Cardiac septum (tissue), 1 donor: ENCODE data around the gene RABGGTB. TPM values are rescaled to one million over a fixed set of nuclear protein-coding genes. Genes with fewer than 3 reads are reported as not detected.
"Not testable (repeated sequence)": the region's sequence is repeated elsewhere in the genome, so short reads cannot be mapped to it uniquely, and the experiment has no call there.

ENCODE experiments used
- DNase-seq: peaks from one replicate; pipeline ENCODE4 v3.0.0-alpha.2; 2020; ENCODE audit warnings: low spot score
- intact Hi-C: fragments of 100-400 bp; cut with DNase I; formaldehyde crosslinking; loops from one replicate; pipeline ENCODE4 v1.14.0; 2022
- total RNA-seq: library from RNA; stranded (reverse); fragmentation: NEBNext Ultra II Directional; extraction: Animal tissue kit (Norgen Biotek cat#: 25700); gene quantifications from one replicate; pipeline ENCODE4 v1.2.1, GENCODE V29; 2021
- donor health status: DM: no; HTN: no; CAD: no.

Gene RABGGTB
- total RNA-seq, 1 donor from 2014 or later = 62.1 TPM

DNA sequence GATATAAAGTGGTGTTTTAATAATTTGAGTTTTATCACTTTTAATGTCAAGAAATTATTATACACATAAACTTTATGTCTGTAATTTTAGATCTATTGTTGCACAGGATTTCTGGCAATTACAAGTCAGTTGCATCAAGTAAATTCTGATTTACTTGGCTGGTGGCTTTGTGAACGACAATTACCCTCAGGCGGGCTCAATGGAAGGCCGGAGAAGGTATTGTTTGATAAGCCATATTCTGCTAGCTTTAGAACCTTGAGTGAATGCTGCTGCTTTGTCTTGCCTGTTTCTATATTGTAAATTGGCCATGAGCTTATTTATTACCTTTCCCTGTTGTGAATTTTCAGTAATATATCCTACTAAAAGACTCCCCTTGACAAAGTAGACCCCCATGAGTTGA, 6.0 kb downstream of the RABGGTB start:
- intact Hi-C loops = no loop called here
- DNase-seq = no peak

DNA sequence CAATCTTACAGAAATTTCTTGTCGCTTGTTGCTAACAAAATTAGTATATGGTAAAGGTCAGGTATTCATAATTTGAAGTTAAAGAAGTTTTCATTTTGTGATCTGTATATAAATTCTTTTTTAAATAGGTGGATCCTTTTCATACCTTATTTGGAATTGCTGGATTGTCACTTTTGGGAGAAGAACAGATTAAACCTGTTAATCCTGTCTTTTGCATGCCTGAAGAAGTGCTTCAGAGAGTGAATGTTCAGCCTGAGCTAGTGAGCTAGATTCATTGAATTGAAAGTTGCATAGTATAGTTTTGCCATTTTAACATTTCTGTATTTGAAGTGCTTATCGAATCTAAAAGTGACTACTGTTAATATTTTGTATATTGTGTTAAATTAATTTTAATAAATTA, 8.3 kb downstream of the RABGGTB start:
- intact Hi-C loops = no loop called here
- no peak for DNase-seq

DNA sequence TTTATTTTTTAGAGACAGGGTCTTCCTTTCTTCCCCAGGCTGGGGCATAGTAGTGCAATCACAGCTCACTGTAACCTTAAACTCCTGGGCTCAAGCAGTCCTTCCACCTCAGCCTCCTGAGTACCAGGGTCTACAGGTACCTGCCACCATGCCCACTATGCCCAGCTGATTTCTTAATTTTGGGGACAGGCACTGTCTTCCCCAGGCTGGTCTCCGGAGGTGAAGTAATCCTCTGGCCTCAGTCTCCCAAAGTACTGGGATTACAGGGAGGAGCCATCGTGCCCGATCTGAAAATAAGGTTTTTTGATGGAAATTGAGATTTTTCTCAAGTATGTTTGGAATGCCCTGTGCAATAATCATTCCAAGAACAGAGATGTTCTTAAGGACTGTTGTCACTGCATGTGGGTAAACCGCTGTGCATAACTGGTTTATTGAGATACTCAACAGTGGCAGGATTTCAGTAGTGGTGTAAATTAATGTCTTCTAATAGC, 9.7 kb downstream of the RABGGTB start:
- intact Hi-C loops = no loop called here
- DNase-seq = no peak

DNA sequence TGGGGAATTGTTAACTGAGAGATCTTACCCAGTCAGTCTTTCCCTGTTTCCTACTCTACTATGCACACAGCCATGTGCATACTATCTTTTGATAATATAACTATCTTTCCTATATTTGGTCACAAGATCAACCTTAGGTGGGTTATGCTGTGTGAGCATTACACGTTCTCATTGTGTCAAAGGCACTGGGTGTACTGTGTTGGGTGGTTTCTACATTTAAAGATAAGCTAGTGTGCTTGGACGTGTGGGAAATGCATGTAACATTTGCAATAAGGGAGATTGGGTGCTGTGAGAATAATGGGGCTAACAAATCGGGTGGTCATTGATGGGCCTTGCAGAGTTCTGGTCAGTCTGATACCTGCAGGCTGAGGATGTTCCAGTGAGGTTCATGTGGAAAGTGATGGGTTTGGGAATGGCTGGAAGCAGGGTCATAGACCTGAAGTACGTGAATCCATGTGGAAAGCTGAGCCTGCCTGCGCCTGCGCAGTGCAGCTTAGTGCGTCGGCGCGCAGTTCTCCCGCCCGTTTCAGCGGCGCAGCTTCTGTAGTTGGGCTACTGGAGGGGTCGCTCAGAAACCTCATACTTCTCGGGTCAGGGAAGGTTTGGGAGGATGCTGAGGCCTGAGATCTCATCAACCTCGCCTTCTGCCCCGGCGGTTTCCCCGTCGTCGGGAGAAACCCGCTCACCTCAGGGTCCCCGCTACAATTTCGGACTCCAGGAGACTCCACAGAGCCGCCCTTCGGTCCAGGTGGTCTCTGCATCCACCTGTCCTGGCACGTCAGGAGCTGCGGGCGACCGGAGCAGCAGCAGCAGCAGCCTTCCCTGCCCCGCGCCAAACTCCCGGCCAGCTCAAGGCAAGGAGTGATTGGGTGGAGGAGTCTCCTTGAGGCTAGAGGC, 10.6 kb downstream of the RABGGTB start, which contains the start of gene MSH4:
MSH4 (plus strand) TSS at position 507 of the 897 bp plus-strand sequence; CDS start at position 611, 104 bp downstream.
- intact Hi-C loops = no loop called here
- DNase-seq = no peak

DNA sequence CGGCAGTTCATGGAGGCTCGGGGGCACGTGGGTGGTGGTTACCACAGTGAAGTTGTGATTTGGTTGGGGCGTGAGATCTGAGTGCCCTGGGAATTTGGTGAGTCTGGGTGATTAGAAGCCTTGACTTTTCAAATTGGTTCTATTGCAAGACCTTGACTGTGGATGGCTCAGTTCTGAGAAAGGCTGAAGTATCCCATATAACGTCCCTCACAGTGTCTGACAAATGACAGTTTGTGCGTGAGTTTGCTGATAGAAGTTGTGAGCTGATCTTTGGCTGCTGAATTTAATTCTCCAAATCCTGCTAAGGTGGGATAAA, 11.2 kb downstream of the RABGGTB start:
- intact Hi-C loops = no loop called here
- DNase-seq = no peak

DNA sequence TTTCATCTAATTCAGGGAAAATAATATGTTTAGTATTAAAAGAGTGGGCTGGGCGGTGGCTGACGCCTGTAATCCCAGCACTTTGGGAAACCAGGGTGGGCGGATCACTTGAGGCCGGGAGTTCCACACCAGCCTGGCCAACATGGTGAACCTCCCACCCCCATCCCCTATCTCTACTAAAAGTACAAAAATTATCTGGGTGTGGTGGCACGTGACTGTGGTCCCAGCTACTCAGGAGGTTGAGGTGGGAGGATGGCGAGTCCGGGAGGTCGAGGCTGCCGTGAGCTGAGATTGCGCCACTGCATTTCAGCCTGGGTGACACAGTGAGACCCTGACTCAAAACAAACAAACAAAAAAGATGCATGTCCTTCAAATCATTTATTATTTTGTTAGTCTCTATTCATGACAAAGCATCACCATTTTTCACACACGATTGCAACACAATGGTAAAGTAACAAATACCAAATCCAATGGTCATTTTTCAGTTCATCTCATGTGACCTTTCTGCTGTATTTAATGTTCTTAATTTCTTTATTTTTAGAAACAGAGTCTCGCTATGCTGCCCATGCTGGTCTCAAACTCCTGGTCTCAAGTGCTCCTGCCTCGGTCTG, 11.7 kb downstream of the RABGGTB start:
- intact Hi-C loops = no loop called here
- DNase-seq = no peak

DNA sequence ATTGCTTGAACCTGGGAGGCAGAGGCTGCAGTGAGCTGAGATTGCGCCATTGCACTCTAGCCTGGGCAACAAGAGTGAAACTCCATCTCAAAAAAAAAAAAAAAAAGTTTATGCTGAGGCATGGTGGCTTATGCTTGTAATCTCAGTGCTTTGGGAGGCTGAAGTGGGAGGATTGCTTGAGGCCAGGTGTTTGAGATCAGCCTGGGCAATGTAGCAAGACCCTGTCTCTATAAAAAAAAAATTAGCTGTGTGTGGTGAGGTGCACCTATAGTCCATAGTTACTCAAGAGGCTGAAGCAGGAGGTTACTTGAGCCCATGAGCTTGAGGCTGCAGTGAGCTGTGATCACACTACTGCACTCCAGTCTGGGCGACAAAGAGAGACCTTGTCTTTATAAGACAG, 15.4 kb downstream of the RABGGTB start:
- intact Hi-C loops = not testable (repeated sequence)

DNA sequence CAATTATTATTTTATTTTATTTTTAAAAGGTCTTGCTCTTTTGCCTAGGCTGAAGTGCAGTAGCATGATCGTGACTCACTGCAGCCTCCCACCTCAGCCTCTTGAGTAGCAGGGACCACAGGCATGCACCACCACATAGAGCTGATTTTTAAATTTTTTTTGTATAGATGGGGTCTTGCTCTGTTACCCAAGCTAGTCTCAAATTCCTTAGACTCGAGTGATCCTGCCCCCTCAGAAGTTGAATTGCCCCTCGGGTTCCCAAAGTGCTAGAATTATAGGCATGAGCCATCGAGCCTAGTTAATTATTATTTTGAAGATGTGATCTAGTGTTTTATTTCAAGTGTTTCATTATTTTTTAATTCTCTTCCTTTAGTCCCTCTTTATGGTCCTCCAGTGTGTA, 22.9 kb downstream of the RABGGTB start:
- intact Hi-C loops = no loop called here
- no peak for DNase-seq

More for the DNA sequence above, 15.4 kb downstream of the RABGGTB start:
- DNase-seq = not testable (repeated sequence)

DNA sequence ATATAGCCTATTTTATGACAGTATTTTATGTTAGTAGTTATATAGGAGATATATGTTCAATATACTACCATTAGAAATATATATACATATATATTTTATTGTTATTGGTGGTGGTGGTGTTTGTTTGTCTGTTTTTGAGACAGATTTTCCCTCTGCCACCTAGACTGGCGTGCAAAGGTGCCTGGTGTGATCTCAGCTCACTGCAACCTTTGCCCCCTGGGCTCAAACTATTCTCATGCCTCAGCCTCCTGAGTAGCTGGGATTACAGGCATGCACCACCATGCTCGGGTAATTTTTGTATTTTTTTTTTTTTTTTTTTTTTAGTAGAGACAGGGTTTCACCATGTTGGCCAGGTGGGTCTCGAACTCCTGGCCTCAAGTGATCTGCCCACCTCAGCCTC, 24.1 kb downstream of the RABGGTB start:
- intact Hi-C loops, DNase-seq: not testable (repeated sequence)

DNA sequence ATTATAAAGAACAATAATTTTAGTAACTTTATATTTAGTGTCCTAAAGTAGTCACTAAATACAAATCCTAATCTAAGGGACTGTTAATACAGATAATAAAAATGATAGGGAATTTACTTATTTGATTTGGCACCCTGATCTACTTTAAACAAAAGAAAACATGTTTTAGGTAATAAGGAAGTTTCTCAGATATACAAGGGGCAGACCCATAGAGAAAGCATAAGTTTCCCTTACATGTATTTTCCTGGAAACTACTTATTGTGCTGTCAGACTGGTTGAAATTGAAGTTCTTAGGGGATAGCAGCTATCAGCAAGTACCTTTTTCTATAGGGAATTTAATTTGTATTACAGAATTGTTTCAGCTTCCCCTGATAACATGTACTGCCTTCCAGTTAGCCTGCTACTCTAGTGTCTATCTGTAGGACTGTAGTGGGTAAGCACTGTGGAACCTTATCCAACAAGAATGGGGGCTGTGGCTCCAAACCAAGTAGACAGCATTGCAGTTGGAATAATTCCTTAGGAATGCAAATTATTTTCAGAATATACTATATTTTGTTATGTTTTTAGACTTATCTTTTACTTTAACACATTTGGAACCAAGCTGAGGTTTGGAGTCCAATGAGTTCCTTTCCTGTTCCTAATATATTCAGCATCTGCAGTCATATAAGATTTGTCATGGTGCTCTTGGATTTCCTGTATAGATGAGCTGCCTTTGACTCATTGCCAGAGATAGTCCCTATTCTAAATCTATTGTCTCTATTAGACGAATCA, 25.3 kb downstream of the RABGGTB start:
- no peak for DNase-seq
- intact Hi-C loops = no loop called here

DNA sequence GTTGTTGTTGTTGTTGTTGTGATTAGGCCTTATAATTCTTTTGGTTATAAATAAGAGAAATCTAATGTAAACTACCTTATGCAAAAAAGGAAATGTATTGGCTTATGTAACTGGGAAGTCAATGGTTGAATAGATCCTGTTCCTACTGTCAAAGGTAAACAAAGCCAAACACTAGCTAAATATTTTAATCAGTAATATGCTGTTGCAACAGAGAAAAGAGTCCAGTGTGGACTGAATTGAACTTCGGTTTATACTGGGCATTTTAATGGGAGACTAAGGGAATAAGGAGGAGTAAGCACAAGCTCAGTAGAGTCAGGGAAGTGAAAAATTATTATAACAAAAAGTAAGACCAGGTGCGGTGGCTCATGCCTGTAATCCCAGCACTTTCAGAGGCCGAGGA, 26.0 kb downstream of the RABGGTB start:
- no peak for DNase-seq
- intact Hi-C loops = no loop called here

DNA sequence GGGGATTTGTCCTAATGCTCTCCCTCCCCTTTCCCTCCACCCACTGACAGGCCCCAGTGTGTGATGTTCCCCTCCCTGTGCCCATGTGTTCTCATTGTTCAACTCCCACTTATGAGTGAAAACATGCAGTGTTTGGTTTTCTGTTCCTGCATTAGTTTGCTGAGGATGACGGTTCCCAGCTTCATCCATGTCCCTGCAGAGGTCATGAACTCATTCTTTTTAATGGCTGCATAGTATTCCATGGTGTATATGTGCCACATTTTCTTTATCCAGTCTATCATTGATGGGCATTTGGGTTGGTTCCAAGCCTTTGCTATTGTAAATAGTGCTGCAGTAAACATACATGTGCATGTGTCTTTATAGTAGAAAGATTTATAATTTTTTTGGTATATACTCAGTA, 37.5 kb downstream of the RABGGTB start:
- DNase-seq, intact Hi-C loops: not testable (repeated sequence)

DNA sequence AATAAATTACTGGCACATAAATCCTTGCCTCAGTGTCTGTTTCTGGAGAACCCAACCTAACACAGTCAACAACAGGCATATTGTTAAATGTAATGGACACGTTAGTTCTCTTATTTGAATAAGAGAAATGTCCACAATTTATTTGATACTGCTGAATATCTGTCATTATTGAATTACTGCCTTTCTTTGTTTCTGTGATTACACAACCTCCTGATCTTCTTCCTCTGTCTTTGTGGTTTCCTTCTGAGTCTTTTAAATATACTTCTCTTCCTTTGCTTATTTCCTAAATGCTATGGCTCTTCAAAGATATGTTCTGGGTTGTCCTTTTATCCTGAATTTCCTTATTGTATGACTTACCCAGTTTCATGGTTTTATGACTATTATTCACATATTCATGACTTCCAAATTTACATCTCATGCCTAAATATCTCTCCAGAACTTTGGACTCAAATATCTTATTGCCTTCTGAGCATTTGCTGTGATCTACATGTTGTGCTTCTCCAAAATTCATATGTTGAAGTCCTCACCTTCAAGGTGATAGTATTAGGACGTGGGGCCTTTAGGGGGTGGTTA, 50.6 kb downstream of the RABGGTB start:
- no peak for DNase-seq
- intact Hi-C loops = no loop called here

DNA sequence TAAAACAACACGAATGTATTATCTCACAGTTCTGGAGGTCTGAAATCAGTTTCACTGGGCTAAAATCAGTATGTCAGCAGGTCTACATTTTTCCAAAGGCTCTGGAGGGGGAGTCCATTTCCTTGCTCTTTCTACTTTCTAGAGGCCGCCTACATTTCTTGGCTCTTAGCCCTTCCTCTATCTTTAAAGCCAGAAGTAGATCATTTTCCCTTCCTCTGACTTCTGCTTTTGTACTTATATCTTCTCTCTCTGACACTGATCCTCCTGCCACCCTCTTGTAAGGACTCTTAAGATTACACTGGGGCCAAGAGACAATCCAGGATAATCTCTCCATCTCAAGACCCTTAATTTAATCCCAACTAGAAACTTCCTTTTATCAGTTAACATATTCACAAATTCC, 52.0 kb downstream of the RABGGTB start:
- DNase-seq = no peak
- intact Hi-C loops = no loop called here

DNA sequence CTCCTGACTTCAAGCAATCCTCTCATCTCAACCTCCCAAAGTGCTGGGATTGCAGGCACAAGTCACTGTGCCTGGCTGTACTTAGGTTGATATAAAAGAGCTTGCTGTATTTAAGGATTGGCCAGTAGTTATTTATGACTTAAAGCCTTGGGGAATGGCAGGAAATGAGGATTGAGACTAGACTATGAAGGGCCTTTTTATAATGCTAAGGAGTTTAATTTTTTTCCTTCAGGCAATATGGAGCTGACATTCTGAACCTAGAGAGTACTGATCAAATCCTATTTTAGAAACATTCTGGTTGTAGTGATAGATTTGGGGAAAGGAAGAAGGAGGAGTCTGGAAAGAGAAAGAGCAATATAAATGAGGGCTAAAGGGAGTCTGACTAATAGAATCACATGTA, 55.4 kb downstream of the RABGGTB start:
- DNase-seq = no peak
- intact Hi-C loops = no loop called here

Other genes starting within 250 kb of the RABGGTB start
- 3.9 TPM for gene SLC44A5, start 175.1 kb upstream of the RABGGTB start, total RNA-seq
- gene ACADM, start 61.5 kb upstream of the RABGGTB start, total RNA-seq = 247 TPM
- gene MSH4, start 10.6 kb downstream of the RABGGTB start, total RNA-seq = 0.81 TPM
- not detected for gene ASB17, start 146.1 kb downstream of the RABGGTB start, total RNA-seq